Measurements from ENCODE around the gene KIF5C. TPM values are rescaled to one million over a fixed set of nuclear protein-coding genes. Genes with fewer than 3 reads are reported as not detected.

The KIF5C gene
- total and polyA plus RNA-seq, 2 experiments from 2014 or later, result 45.0 to 49.1 TPM

- no peak for TF ChIP-seq ETS1 (IDR thresholded peaks at IDR 0.05)
- no peak for TF ChIP-seq JUNB (IDR thresholded peaks at IDR 0.05; ENCODE audit: unreplicated experiment)
- no peak for TF ChIP-seq EZH2phosphoT487 (IDR thresholded peaks at IDR 0.05; ENCODE audit: unreplicated experiment)
- no peak for TF ChIP-seq STAT1 (IDR thresholded peaks at IDR 0.05; ENCODE audit: unreplicated experiment)
- H3K36me3 Mint-ChIP-seq (ENCODE audit: low read depth), result peaks cover 44% of the 10 kb centered on the region
Measured at GRCh38 chr2:148981781-148982180, 106.8 kb downstream of the KIF5C start.

GRCh38 chr2:148982282-148982681 is 107.3 kb downstream of the KIF5C start:
- H3K4me1 ChIP-seq (ENCODE audit: insufficient read depth), result peaks cover 6% of the 10 kb centered on the region
- peaks cover 3% of the 10 kb centered on the region; the same call in 1 of the 2 replicates for H3K9me2 ChIP-seq (ENCODE audit: insufficient read depth)
- H3K4me3 ChIP-seq, result no peak overlapping the region
- H3K27me3 ChIP-seq (ENCODE audit: insufficient read depth), result no peaks in the 10 kb centered on the region
- H3K9me3 Mint-ChIP-seq, result no peaks in the 10 kb centered on the region
- no peak overlapping the region for H3K4me2 ChIP-seq
- peaks cover 47% of the 10 kb centered on the region for H3K36me3 Mint-ChIP-seq (ENCODE audit: low read depth)
- no peak overlapping the region for H3K4me3 Mint-ChIP-seq
- H3K27me3 Mint-ChIP-seq (ENCODE audit: insufficient read depth, low read depth, poor library complexity), result peaks cover 4% of the 10 kb centered on the region
- no peaks in the 10 kb centered on the region for H3F3A ChIP-seq (replicated peaks; ENCODE audit: low read depth)
- H2AFZ ChIP-seq, result no peak overlapping the region
- H3K27ac ChIP-seq (ENCODE audit: low read depth), result no peak overlapping the region
- no peaks in the 10 kb centered on the region for H3K79me2 ChIP-seq (replicated peaks; ENCODE audit: insufficient read depth)
- H3K27ac Mint-ChIP-seq, result no peak overlapping the region
- peaks cover 24% of the 10 kb centered on the region for H3K4me1 Mint-ChIP-seq
- H4K20me1 ChIP-seq (replicated peaks; ENCODE audit: insufficient read depth), result no peaks in the 10 kb centered on the region
- ATAC-seq (no peak), DNase-seq (ENCODE audit: low spot score) (no peak)
- peaks cover 8% of the 10 kb centered on the region; the same call in 1 of the 2 replicates for H3K36me3 ChIP-seq (ENCODE audit: insufficient read depth)
- TF ChIP-seq EZH2phosphoT487 (IDR thresholded peaks at IDR 0.05; ENCODE audit: unreplicated experiment) (no peak), POLR2AphosphoS5 (IDR thresholded peaks at IDR 0.05; ENCODE audit: low read depth) (no peak), NANOG (IDR thresholded peaks at IDR 0.05; ENCODE audit: borderline replicate concordance) (no peak), ZNF114 (CRISPR knock-in tag; IDR thresholded peaks at IDR 0.05) (no peak), ZNF462 (CRISPR knock-in tag; IDR thresholded peaks at IDR 0.05) (no peak), CREB1 (CRISPR knock-in tag; IDR thresholded peaks at IDR 0.05; ENCODE audit: low read depth) (no peak), EZH2 (IDR thresholded peaks at IDR 0.05; ENCODE audit: low read depth, unreplicated experiment) (no peak), ETS1 (IDR thresholded peaks at IDR 0.05) (no peak)

More at GRCh38 chr2:148981781-148982180, 106.8 kb downstream of the KIF5C start:
- no peaks in the 10 kb centered on the region for H3K9me3 Mint-ChIP-seq
- Histone ChIP-seq H3F3A (replicated peaks; ENCODE audit: low read depth) (no peaks in the 10 kb centered on the region), H3K27ac (ENCODE audit: low read depth) (no peak overlapping the region), H3K36me3 (ENCODE audit: insufficient read depth) (peaks cover 6% of the 10 kb centered on the region; the same call in 1 of the 2 replicates), H2AFZ (no peak overlapping the region), H3K79me2 (replicated peaks; ENCODE audit: insufficient read depth) (no peaks in the 10 kb centered on the region; the same call in 1 of the 2 replicates), H3K27me3 (ENCODE audit: insufficient read depth) (no peaks in the 10 kb centered on the region), H3K4me2 (no peak overlapping the region), H3K4me1 (ENCODE audit: insufficient read depth) (peaks cover 6% of the 10 kb centered on the region), H3K4me3 (no peak overlapping the region), H4K20me1 (replicated peaks; ENCODE audit: insufficient read depth) (peaks cover 4% of the 10 kb centered on the region; the same call in 1 of the 2 replicates), H3K9me2 (ENCODE audit: insufficient read depth) (peaks cover 3% of the 10 kb centered on the region; the same call in 1 of the 2 replicates)
- no peak for ATAC-seq
- H3K27me3 Mint-ChIP-seq (ENCODE audit: insufficient read depth, low read depth, poor library complexity), result peaks cover 4% of the 10 kb centered on the region
- no peak overlapping the region for H3K4me3 Mint-ChIP-seq
- no peak for DNase-seq (ENCODE audit: low spot score)
- no peak overlapping the region for H3K27ac Mint-ChIP-seq
- peaks cover 24% of the 10 kb centered on the region for H3K4me1 Mint-ChIP-seq

Data from GM23338 (cell line).